K562 (cell line): ENCODE results near the gene CCNI. TPM values are rescaled to one million over a fixed set of nuclear protein-coding genes. Genes with fewer than 3 reads are reported as not detected.

ENCODE experiments used
- ARID2 ChIP-seq: fragments of 450-650 bp; IDR thresholded peaks from 2 replicates; pipeline ENCODE4 v1.6.1; 2017; ENCODE audit warnings: antibody characterized with exemption, mild to moderate bottlenecking
- CEBPB ChIP-seq: fragments of 450-650 bp; IDR thresholded peaks from 2 replicates; pipeline ENCODE4 v1.6.1; 2016; ENCODE audit warnings: missing genetic modification characterization, missing compliant biosample characterization
- CTBP1 ChIP-seq: fragments of 450-650 bp; IDR thresholded peaks from 2 replicates; pipeline ENCODE4 v1.6.1; 2016; ENCODE audit warnings: borderline replicate concordance
- CTCFL ChIP-seq: IDR thresholded peaks from 2 replicates; pipeline ENCODE4 v1.6.1; 2011; ENCODE audit warnings: borderline replicate concordance, low read depth, mild to moderate bottlenecking, moderate library complexity, low read length; ENCODE audit not compliant: insufficient read depth, poor library complexity, severe bottlenecking
- GTF2F1 ChIP-seq: IDR thresholded peaks from 2 replicates; pipeline ENCODE4 v1.6.1; 2011; ENCODE audit warnings: low read depth, low read length, improper control_type of control experiment
- MEIS2 ChIP-seq: fragments of 450-650 bp; IDR thresholded peaks from 2 replicates; pipeline ENCODE4 v1.6.1; 2014; ENCODE audit warnings: mild to moderate bottlenecking; ENCODE audit not compliant: partially characterized antibody
- NONO ChIP-seq, 2 experiments: fragments of 200-400 bp in 1 of 2; fragments of 450-650 bp in 1 of 2; formaldehyde crosslinking in 1 of 2; IDR thresholded peaks; 2 replicates each; pipeline ENCODE4 v1.6.1; 2017; ENCODE audit warnings: low read depth in 2 of 2, mild to moderate bottlenecking in 2 of 2, moderate library complexity in 2 of 2, low read length in 1 of 2
- RB1 ChIP-seq: fragments of 450-650 bp; IDR thresholded peaks from 2 replicates; pipeline ENCODE4 v1.6.1; 2017; ENCODE audit warnings: low read depth, mild to moderate bottlenecking
- RNF2 ChIP-seq: sonication (generic); IDR thresholded peaks from 2 replicates; pipeline ENCODE4 v1.6.1; 2016
- THRB ChIP-seq: fragments of 450-650 bp; formaldehyde crosslinking; conservative IDR thresholded peaks from 2 replicates; pipeline ENCODE4 v1.4.0; 2022; ENCODE audit warnings: mild to moderate bottlenecking, missing genetic modification characterization
- ZBTB17 ChIP-seq: fragments of 450-650 bp; formaldehyde crosslinking; IDR thresholded peaks from 2 replicates; pipeline ENCODE4 v1.4.0; 2020; ENCODE audit warnings: mild to moderate bottlenecking
- ZFPM2 ChIP-seq: fragments of 250-450 bp; sonication (Bioruptor Pico); IDR thresholded peaks from 2 replicates; pipeline ENCODE4 v1.5.1; 2022; ENCODE audit warnings: mild to moderate bottlenecking
- ZNF589 ChIP-seq: fragments of 200-800 bp; sonication (Bioruptor generic); IDR thresholded peaks from 2 replicates; pipeline ENCODE4 v1.6.1; 2016; ENCODE audit warnings: low read depth, missing genetic modification characterization, missing compliant biosample characterization
- polyA plus RNA-seq, 8 experiments: library from polyadenylated mRNA; depleted of rRNA in 4 of 8; stranded (reverse) in 5 of 8; unstranded in 3 of 8; fragments of >200 nt; fragmentation: Nextera tagmentation in 2 of 8; fragmentation: Illumina TruSeq in 1 of 8; extraction: Ambion mirVana in 2 of 8; extraction: Trizol in 1 of 8; gene quantifications; 2 replicates each; pipeline versions ENCODE4 v1.2.1 to v1.2.3, GENCODE V29; 2011 to 2014; ENCODE audit warnings: inconsistent platforms in 1 of 8, missing spikeins in 1 of 8
- total RNA-seq, 7 experiments: library from RNA; depleted of rRNA in 6 of 7; stranded (reverse); fragments of >200 nt in 6 of 7; fragmentation: Illumina TruSeq in 2 of 7; extraction: Trizol in 2 of 7; gene quantifications; 2 replicates each; pipeline versions ENCODE4 v1.2.1 to v1.2.3, GENCODE V29; 2011 to 2021; ENCODE audit warnings: low replicate concordance in 1 of 7
- TF ChIP-seq, protein P1 (sequence below), 3 experiments: fragments of 200-800 bp in 1 of 3; fragments of 250-450 bp in 1 of 3; fragments of 450-650 bp in 1 of 3; sonication (Bioruptor Pico) in 1 of 3; sonication (Bioruptor generic) in 1 of 3; formaldehyde crosslinking in 1 of 3; IDR thresholded peaks; 2 replicates each; pipeline versions ENCODE4 v1.6.1 to v1.8.0; 2016 to 2022; ENCODE audit warnings: mild to moderate bottlenecking in 2 of 3, missing genetic modification characterization in 2 of 3, missing compliant biosample characterization in 1 of 3, moderate library complexity in 1 of 3
- TF ChIP-seq, protein P2 (sequence below): fragments of 200-800 bp; sonication (Bioruptor generic); IDR thresholded peaks from 2 replicates; pipeline ENCODE4 v1.6.1; 2017; ENCODE audit warnings: missing genetic modification characterization, missing compliant biosample characterization
- TF ChIP-seq, protein P3 (sequence below): sonication (generic); formaldehyde crosslinking; IDR thresholded peaks from 2 replicates; pipeline ENCODE4 v1.4.0; 2020; ENCODE audit warnings: mild to moderate bottlenecking, missing genetic modification reagents

Gene CCNI
- total and polyA plus RNA-seq, 9 of the 15 experiments (the other 6 are each of a cell fraction or from before 2014, with no cell fraction given), result 43.3 to 159 (median 98.5) TPM

- TF ChIP-seq THRB (CRISPR knock-in tag) (no peak), CTBP1 (0 out of 2 replicates have a peak, but pooled peaks have one; percentile 22), CEBPB (tag) (no peak), NONO (IDR thresholded peaks at IDR 0.05; ENCODE audit: low read depth in 2 of 2, low read length in 1 of 2) (no peak), RNF2 (no peak), GTF2F1 (no peak), ZFPM2 (CRISPR knock-in tag) (no peak), ZNF589 (CRISPR knock-in tag) (no peak), CTCFL (peak; percentile 45), RB1 (0 out of 2 replicates have a peak, but pooled peaks have one; percentile 18), ARID2 (no peak), ZBTB17 (CRISPR knock-in tag) (no peak), MEIS2 (peak; percentile 20)
- TF ChIP-seq, protein P1, sequence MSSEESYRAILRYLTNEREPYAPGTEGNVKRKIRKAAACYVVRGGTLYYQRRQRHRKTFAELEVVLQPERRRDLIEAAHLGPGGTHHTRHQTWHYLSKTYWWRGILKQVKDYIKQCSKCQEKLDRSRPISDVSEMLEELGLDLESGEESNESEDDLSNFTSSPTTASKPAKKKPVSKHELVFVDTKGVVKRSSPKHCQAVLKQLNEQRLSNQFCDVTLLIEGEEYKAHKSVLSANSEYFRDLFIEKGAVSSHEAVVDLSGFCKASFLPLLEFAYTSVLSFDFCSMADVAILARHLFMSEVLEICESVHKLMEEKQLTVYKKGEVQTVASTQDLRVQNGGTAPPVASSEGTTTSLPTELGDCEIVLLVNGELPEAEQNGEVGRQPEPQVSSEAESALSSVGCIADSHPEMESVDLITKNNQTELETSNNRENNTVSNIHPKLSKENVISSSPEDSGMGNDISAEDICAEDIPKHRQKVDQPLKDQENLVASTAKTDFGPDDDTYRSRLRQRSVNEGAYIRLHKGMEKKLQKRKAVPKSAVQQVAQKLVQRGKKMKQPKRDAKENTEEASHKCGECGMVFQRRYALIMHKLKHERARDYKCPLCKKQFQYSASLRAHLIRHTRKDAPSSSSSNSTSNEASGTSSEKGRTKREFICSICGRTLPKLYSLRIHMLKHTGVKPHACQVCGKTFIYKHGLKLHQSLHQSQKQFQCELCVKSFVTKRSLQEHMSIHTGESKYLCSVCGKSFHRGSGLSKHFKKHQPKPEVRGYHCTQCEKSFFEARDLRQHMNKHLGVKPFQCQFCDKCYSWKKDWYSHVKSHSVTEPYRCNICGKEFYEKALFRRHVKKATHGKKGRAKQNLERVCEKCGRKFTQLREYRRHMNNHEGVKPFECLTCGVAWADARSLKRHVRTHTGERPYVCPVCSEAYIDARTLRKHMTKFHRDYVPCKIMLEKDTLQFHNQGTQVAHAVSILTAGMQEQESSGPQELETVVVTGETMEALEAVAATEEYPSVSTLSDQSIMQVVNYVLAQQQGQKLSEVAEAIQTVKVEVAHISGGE (CRISPR knock-in tag; IDR thresholded peaks at IDR 0.05), result no peak
- TF ChIP-seq, protein P2, sequence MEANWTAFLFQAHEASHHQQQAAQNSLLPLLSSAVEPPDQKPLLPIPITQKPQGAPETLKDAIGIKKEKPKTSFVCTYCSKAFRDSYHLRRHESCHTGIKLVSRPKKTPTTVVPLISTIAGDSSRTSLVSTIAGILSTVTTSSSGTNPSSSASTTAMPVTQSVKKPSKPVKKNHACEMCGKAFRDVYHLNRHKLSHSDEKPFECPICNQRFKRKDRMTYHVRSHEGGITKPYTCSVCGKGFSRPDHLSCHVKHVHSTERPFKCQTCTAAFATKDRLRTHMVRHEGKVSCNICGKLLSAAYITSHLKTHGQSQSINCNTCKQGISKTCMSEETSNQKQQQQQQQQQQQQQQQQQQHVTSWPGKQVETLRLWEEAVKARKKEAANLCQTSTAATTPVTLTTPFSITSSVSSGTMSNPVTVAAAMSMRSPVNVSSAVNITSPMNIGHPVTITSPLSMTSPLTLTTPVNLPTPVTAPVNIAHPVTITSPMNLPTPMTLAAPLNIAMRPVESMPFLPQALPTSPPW (CRISPR knock-in tag), result peak; percentile 20; the same call in 1 of the 2 replicates
- TF ChIP-seq, protein P3, sequence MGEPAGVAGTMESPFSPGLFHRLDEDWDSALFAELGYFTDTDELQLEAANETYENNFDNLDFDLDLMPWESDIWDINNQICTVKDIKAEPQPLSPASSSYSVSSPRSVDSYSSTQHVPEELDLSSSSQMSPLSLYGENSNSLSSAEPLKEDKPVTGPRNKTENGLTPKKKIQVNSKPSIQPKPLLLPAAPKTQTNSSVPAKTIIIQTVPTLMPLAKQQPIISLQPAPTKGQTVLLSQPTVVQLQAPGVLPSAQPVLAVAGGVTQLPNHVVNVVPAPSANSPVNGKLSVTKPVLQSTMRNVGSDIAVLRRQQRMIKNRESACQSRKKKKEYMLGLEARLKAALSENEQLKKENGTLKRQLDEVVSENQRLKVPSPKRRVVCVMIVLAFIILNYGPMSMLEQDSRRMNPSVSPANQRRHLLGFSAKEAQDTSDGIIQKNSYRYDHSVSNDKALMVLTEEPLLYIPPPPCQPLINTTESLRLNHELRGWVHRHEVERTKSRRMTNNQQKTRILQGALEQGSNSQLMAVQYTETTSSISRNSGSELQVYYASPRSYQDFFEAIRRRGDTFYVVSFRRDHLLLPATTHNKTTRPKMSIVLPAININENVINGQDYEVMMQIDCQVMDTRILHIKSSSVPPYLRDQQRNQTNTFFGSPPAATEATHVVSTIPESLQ (CRISPR knock-in tag), result no peak
These were observed 19.5 kb upstream of the CCNI start (continued) for GRCh38 chr4:77095101-77095821.
